GM19463 (cell line): ENCODE data around the gene MIER2.
"Not testable (repeated sequence)": the region's sequence is repeated elsewhere in the genome, so short reads cannot be mapped to it uniquely, and the experiment has no call there.

Source experiments
- ATAC-seq: cut with Tn5 transposase; IDR thresholded peaks from one replicate; pipeline ENCODE4 v1.9.1; 2021; ENCODE audit warnings: mild to moderate bottlenecking, moderate library complexity; ENCODE audit not compliant: unreplicated experiment

Gene MIER2

DNA sequence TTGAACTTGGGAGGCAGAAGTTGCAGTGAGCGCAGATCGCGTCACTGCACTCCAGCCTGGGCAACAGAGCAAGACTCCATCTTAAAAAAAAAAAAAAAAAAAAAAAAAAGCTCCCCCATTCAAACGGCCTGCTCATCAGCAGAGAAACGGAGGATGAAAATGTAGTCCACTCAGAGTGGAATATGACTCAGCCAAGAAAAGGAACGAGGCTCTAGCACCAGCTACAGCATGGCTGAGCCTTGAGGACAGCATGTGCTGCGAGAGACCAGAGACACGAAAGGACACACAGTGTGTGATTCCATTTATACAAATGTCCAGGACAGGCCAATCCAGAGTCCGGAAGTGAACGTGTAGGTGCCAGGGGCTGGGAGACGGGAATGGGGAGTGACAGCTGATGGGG is 18.1 kb upstream of the MIER2 start:
- ATAC-seq: no peak

- no peak for ATAC-seq
These were observed 17.6 kb upstream of the MIER2 start for GRCh38 chr19:362154-362553.

DNA sequence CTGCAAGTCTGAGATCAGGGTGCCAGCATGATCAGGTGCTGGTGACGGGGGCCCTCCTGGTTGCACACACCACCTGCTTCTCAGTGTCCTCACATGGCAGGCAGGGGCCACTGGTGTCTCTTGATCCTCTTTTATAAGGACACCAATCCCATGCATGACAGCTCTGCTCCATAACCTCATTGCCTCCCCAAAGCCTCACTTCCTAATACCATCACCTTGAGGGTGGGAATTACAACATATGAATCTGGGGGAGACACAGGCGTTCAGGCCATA is 15.0 kb upstream of the MIER2 start:
- no peak for ATAC-seq

- ATAC-seq: not testable (repeated sequence)
These were observed 10.9 kb upstream of the MIER2 start for GRCh38 chr19:355536-355935.

DNA sequence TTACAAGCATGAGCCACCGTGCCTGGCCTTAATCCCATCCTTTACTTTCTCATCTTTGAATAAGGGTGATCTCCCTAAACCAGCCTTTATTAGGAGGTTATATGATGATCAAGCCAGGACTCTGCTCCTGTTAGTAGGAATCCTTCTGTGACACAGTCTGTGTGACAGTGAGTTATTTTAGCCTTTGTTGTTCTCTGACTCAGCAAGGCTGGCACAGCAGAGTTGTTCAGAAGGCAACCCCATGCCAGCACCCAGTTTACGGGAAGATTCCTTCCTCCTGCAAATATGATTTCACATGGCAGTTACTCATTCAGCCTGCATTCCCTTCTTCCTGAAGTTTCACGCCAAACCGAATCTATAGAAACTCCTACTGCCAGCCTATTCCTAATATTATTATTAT is 10.5 kb upstream of the MIER2 start:
- no peak for ATAC-seq

GRCh38 chr19:351976-352625 is 7.5 kb upstream of the MIER2 start:
- ATAC-seq: no peak

DNA sequence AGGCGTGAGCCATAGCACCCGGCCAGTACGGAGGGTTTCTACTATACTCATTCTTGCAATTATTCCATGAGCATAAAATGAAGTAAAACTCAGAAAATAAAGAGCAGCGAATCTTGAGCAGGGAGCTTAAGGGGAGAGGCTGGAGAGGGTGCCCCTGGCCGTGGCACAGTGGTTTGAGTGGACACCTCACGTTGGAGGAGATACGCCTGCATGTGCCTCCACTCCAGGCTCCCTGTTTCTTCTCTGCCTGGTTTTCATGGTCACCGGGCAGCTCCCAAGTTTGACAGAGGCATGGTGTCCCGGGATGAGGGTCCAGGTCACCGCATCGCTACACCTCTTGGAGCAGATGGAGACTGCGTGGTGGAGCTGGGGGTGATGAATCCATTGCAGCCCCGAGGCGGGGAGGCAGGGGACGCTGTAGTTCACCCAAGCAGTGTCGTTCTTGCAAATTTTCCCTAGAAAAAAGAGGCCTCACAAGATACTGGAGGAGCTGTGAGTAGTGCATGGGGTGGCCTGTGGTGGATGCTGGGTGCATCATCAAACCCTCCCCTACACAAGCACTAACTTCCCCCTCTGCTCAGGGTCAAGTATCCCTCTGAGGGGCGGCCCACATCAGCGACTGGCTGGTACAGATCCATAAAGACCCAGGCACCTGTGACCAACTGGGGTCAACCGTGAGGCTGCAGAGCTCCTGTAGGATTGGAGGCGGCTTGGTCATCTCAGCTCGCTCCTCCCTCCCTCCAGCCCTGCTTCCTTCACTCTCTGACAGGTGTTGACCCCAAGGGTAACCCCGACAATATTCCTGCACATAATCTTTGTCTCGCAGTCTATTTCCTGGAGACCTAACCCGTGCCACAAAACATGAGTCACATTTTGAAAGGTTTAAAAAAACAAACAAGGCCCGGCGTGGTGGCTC is 3.6 kb upstream of the MIER2 start:
- ATAC-seq: no peak

GRCh38 chr19:345320-345879 is 804 bp upstream of the MIER2 start:
- no peak for ATAC-seq

- peak; percentile 37 for ATAC-seq
These were observed 513 bp downstream of the MIER2 start for GRCh38 chr19:343941-344624.

GRCh38 chr19:343451-343931 is 1.1 kb downstream of the MIER2 start:
- ATAC-seq: no peak

DNA sequence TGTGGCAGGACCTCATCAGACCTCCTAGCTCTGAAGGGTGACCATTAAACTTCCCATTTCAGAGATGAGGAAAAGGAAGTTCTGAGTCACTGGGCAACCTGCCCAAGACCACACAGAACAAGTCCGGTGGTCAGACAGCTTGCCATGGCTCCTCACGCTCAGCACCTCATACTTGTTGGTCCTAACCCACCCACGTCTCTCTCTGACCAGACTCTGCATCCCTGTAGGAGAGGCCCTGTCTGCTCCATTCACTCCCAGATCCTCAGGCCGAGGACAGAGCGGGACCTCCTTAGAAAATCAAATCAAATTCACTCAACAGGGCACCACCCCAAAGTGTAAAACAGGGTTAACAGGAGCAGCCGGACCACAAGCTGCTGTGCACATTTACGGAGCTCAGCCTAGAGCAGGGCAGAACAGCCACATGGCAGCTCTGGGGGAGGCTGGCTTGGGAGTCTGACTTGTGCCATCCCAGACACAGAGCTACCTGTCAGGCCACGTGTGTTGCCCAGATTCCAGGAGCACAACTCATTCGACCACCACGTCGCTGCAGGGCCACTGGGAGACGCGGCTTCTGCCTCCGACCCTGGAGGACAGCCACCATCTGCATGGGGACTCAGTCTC is 1.7 kb downstream of the MIER2 start:
- ATAC-seq: no peak

- ATAC-seq: no peak
These were observed 2.5 kb downstream of the MIER2 start for GRCh38 chr19:342128-342455.

GRCh38 chr19:341386-342127 is 3.0 kb downstream of the MIER2 start:
- no peak for ATAC-seq

- no peak for ATAC-seq
These were observed 3.8 kb downstream of the MIER2 start for GRCh38 chr19:340620-341385.

- no peak for ATAC-seq
These were observed 5.2 kb downstream of the MIER2 start for GRCh38 chr19:339262-339887.

- ATAC-seq: no peak
These were observed 6.2 kb downstream of the MIER2 start for GRCh38 chr19:338421-338820.

DNA sequence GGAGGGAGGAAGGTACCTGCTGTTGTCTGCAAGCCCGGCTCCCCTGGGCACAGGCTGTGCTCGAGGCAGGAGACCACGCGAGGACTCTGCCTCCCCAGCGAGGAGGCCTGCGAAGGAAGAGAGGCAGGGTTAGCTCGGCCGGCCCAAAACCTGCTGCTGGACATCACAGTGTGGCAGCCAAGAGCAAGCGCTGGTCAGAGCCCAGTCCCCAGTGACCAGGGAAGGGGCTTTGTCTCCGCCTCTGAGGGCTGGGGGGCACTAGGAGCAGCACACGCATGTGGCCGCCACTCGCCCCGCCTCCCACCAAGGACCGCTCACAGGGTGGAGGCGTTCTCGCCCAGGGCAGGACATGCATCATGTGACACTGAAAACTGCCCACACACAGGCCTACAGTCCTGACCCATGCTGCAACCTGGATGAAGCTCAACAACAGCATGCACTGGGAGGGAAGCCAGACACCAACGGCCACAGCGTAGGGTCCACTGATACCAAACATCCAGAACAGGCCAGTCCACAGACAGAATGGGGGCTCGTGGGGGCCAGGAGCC is 8.5 kb downstream of the MIER2 start:
- no peak for ATAC-seq

GRCh38 chr19:335486-336066 is 9.0 kb downstream of the MIER2 start:
- no peak for ATAC-seq

DNA sequence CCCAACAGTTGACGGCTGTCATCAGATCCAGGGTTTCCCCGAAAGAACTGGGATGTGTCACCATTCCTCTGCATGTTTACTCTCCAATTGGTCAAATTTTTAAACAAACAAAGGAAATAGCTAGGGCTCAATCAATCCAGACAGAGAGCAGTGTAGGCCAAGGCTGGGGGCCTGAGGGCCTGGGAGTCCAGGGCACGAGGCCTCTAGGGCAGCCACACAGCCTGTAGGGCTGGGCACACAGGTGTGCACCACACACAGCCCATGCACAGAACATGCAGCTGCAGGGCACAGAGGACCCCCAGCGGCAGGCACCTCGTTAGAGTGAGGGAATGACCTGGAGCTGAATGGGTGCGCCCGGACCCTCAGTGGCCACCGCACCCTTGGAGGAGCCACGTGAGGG is 9.5 kb downstream of the MIER2 start:
- no peak for ATAC-seq
